Activated naive CD8-positive, alpha-beta T cell treated with anti-CD3 and anti-CD28 coated beads, Interleukin-2, amount 50 U/mL, for 24 hours (primary cell): Measurements from ENCODE around the gene REEP2.
A peak's percentile ranks its signal among the peaks of the same experiment; 100 is the strongest.

Experiments
- ATAC-seq: fragments of 150-1000 bp; cut with Tn5 transposase; one replicate; pipeline ENCODE4 v1.10.0; 2021
- DNase-seq: peaks from one replicate; pipeline ENCODE4 v3.0.0; 2021
- H3K27ac Mint-ChIP-seq: one replicate; pipeline ENCODE4 v1.8.0; 2021; ENCODE audit warnings: mild to moderate bottlenecking, mixed read lengths
- H3K27me3 Mint-ChIP-seq: one replicate; pipeline ENCODE4 v1.8.0; 2021; ENCODE audit warnings: mixed read lengths
- H3K36me3 Mint-ChIP-seq: one replicate; pipeline ENCODE4 v1.8.0; 2021; ENCODE audit warnings: low read depth, mixed read lengths
- H3K4me1 Mint-ChIP-seq: one replicate; pipeline ENCODE4 v1.8.0; 2021; ENCODE audit warnings: mixed read lengths
- H3K4me3 Mint-ChIP-seq: one replicate; pipeline ENCODE4 v1.8.0; 2021; ENCODE audit warnings: mild to moderate bottlenecking, moderate library complexity, mixed read lengths
- H3K9me3 Mint-ChIP-seq: one replicate; pipeline ENCODE4 v1.8.0; 2021; ENCODE audit warnings: mixed read lengths

The REEP2 gene

GRCh38 chr5:138457531-138458275, 18.8 kb downstream of the REEP2 start:
- Mint-ChIP-seq H3K4me1 (peaks cover 46% of the 10 kb centered on the region), H3K9me3 (no peaks in the 10 kb centered on the region), H3K27ac (peak overlapping the region; percentile 86), H3K27me3 (no peaks in the 10 kb centered on the region), H3K4me3 (peak overlapping the region; percentile 72), H3K36me3 (no peaks in the 10 kb centered on the region)
- no peak for DNase-seq
- no peak for ATAC-seq

GRCh38 chr5:138458384-138458783, 19.5 kb downstream of the REEP2 start:
- Mint-ChIP-seq H3K4me3 (peak overlapping the region; percentile 75), H3K27me3 (no peaks in the 10 kb centered on the region), H3K9me3 (no peaks in the 10 kb centered on the region), H3K36me3 (no peaks in the 10 kb centered on the region), H3K4me1 (peaks cover 49% of the 10 kb centered on the region), H3K27ac (peak overlapping the region; percentile 98)
- DNase-seq, result no peak
- ATAC-seq, result no peak

- Mint-ChIP-seq H3K4me1 (peaks cover 51% of the 10 kb centered on the region), H3K9me3 (no peaks in the 10 kb centered on the region), H3K36me3 (no peaks in the 10 kb centered on the region), H3K27me3 (no peaks in the 10 kb centered on the region), H3K4me3 (peak overlapping the region; percentile 75), H3K27ac (peak overlapping the region; percentile 98)
- DNase-seq (no peak), ATAC-seq (peak; percentile 21)
Measured at GRCh38 chr5:138458856-138459255, 20.0 kb downstream of the REEP2 start.

GRCh38 chr5:138459311-138459933, 20.6 kb downstream of the REEP2 start:
- Mint-ChIP-seq H3K36me3 (no peaks in the 10 kb centered on the region), H3K9me3 (no peaks in the 10 kb centered on the region), H3K27ac (peak overlapping the region; percentile 98), H3K27me3 (no peaks in the 10 kb centered on the region), H3K4me1 (peaks cover 51% of the 10 kb centered on the region), H3K4me3 (peak overlapping the region; percentile 75)
- DNase-seq (peak; percentile 90), ATAC-seq (peak; percentile 87)

- H3K9me3 Mint-ChIP-seq, result no peaks in the 10 kb centered on the region
- peak overlapping the region; percentile 75 for H3K4me3 Mint-ChIP-seq
- DNase-seq (no peak), ATAC-seq (no peak)
- peak overlapping the region; percentile 98 for H3K27ac Mint-ChIP-seq
- peaks cover 51% of the 10 kb centered on the region for H3K4me1 Mint-ChIP-seq
- H3K36me3 Mint-ChIP-seq, result no peaks in the 10 kb centered on the region
- H3K27me3 Mint-ChIP-seq, result no peaks in the 10 kb centered on the region
Measured at GRCh38 chr5:138460032-138460693, 21.3 kb downstream of the REEP2 start.

GRCh38 chr5:138461343-138462125, 22.7 kb downstream of the REEP2 start:
- peak overlapping the region; percentile 98 for H3K27ac Mint-ChIP-seq

GRCh38 chr5:138463419-138464007, 24.7 kb downstream of the REEP2 start:
- ATAC-seq (no peak), DNase-seq (no peak)
- H3K27ac Mint-ChIP-seq, result peak overlapping the region; percentile 90
- H3K27me3 Mint-ChIP-seq, result no peaks in the 10 kb centered on the region
- peaks cover 62% of the 10 kb centered on the region for H3K4me1 Mint-ChIP-seq
- H3K36me3 Mint-ChIP-seq, result peaks cover 21% of the 10 kb centered on the region
- H3K9me3 Mint-ChIP-seq, result no peaks in the 10 kb centered on the region
- H3K4me3 Mint-ChIP-seq, result peak overlapping the region; percentile 84

More at GRCh38 chr5:138461343-138462125, 22.7 kb downstream of the REEP2 start:
- no peak for ATAC-seq
- peaks cover 53% of the 10 kb centered on the region for H3K4me1 Mint-ChIP-seq
- H3K9me3 Mint-ChIP-seq, result no peaks in the 10 kb centered on the region
- H3K27me3 Mint-ChIP-seq, result no peaks in the 10 kb centered on the region
- H3K4me3 Mint-ChIP-seq, result no peak overlapping the region
- H3K36me3 Mint-ChIP-seq, result peaks cover 2% of the 10 kb centered on the region
- no peak for DNase-seq

- Mint-ChIP-seq H3K4me3 (peak overlapping the region; percentile 84), H3K4me1 (peaks cover 60% of the 10 kb centered on the region)
Measured at GRCh38 chr5:138464008-138464387, 25.1 kb downstream of the REEP2 start.

GRCh38 chr5:138464388-138465260, 25.8 kb downstream of the REEP2 start:
- Mint-ChIP-seq H3K9me3 (no peaks in the 10 kb centered on the region), H3K4me3 (peak overlapping the region; percentile 84), H3K36me3 (peaks cover 25% of the 10 kb centered on the region), H3K27me3 (no peaks in the 10 kb centered on the region), H3K4me1 (peaks cover 53% of the 10 kb centered on the region), H3K27ac (peak overlapping the region; percentile 90)
- ATAC-seq, result peak; percentile 74
- DNase-seq, result peak; percentile 95

More at GRCh38 chr5:138464008-138464387, 25.1 kb downstream of the REEP2 start:
- no peaks in the 10 kb centered on the region for H3K9me3 Mint-ChIP-seq
- peak overlapping the region; percentile 90 for H3K27ac Mint-ChIP-seq
- peaks cover 25% of the 10 kb centered on the region for H3K36me3 Mint-ChIP-seq
- ATAC-seq (peak; percentile 59), DNase-seq (peak; percentile 96)
- H3K27me3 Mint-ChIP-seq, result no peaks in the 10 kb centered on the region

- ATAC-seq (peak; percentile 64), DNase-seq (peak; percentile 94)
- Mint-ChIP-seq H3K9me3 (no peaks in the 10 kb centered on the region), H3K4me3 (peak within 1 kb of the TSS; percentile 84), H3K27me3 (no peaks in the 10 kb centered on the region), H3K4me1 (peaks cover 45% of the 10 kb centered on the region), H3K27ac (peak within 1 kb of the TSS; percentile 90), H3K36me3 (peaks cover 25% of the 10 kb centered on the region)
Measured at GRCh38 chr5:138465261-138466124, 26.6 kb downstream of the REEP2 start, which contains the start of gene EGR1. Gene EGR1 (plus strand): TSS chr5:138465479. CDS start chr5:138465762, 283 bp downstream.

- no peaks in the 10 kb centered on the region for H3K9me3 Mint-ChIP-seq
- no peaks in the 10 kb centered on the region for H3K27me3 Mint-ChIP-seq
- peaks cover 25% of the 10 kb centered on the region for H3K36me3 Mint-ChIP-seq
- peak overlapping the region; percentile 72 for H3K27ac Mint-ChIP-seq
- H3K4me3 Mint-ChIP-seq, result peak overlapping the region; percentile 84
- no peak for DNase-seq
- no peak for ATAC-seq
- H3K4me1 Mint-ChIP-seq, result peaks cover 36% of the 10 kb centered on the region
Measured at GRCh38 chr5:138466125-138466899, 27.5 kb downstream of the REEP2 start.
